ENCODE measurements around the gene DACH2. TPM values are rescaled to one million over a fixed set of nuclear protein-coding genes. Genes with fewer than 3 reads are reported as not detected.

DACH2 gene
- total and polyA plus RNA-seq, 2 donors = 0.18 to 3.9 TPM

GRCh38 chrX:86711531-86712180, 563.4 kb downstream of the DACH2 start:
- no peak overlapping the region for H3K4me3 ChIP-seq (ENCODE audit: low read depth, low read length)
- no peak for DNase-seq (ENCODE audit: extremely low spot score)
- H3K4me1 ChIP-seq (ENCODE audit: insufficient read depth) = no peaks in the 10 kb centered on the region
- no peaks in the 10 kb centered on the region for H3K36me3 ChIP-seq (ENCODE audit: insufficient read depth)
- 86% methylated on average over 5 of the region's 5 CpGs for WGBS
- H3K27ac ChIP-seq (ENCODE audit: low read depth) = no peak overlapping the region

GRCh38 chrX:86714441-86714840, 566.2 kb downstream of the DACH2 start:
- no peak for DNase-seq (ENCODE audit: extremely low spot score)
- Histone ChIP-seq H3K4me1 (ENCODE audit: insufficient read depth) (no peaks in the 10 kb centered on the region), H3K27ac (ENCODE audit: low read depth) (no peak overlapping the region), H3K36me3 (ENCODE audit: insufficient read depth) (no peaks in the 10 kb centered on the region), H3K4me3 (ENCODE audit: low read depth, low read length) (no peak overlapping the region)
- 70% methylated on average over 1 of the region's 1 CpG for WGBS

GRCh38 chrX:86724277-86724676, 576.0 kb downstream of the DACH2 start:
- Histone ChIP-seq H3K36me3 (ENCODE audit: insufficient read depth) (no peaks in the 10 kb centered on the region), H3K4me1 (ENCODE audit: insufficient read depth) (no peaks in the 10 kb centered on the region), H3K4me3 (ENCODE audit: low read depth, low read length) (no peak overlapping the region), H3K27ac (ENCODE audit: low read depth) (no peak overlapping the region)
- no peak for DNase-seq (ENCODE audit: extremely low spot score)
- WGBS = 76% methylated on average over 3 of the region's 3 CpGs

GRCh38 chrX:86747091-86747490, 598.8 kb downstream of the DACH2 start:
- 85% methylated on average over 3 of the region's 3 CpGs for WGBS
- H3K4me1 ChIP-seq (ENCODE audit: insufficient read depth) = no peaks in the 10 kb centered on the region
- no peaks in the 10 kb centered on the region for H3K36me3 ChIP-seq (ENCODE audit: insufficient read depth)
- no peak overlapping the region for H3K4me3 ChIP-seq (ENCODE audit: low read depth, low read length)
- DNase-seq (ENCODE audit: extremely low spot score) = no peak
- H3K27ac ChIP-seq (ENCODE audit: low read depth) = no peak overlapping the region

GRCh38 chrX:86805241-86805640, 657.0 kb downstream of the DACH2 start:
- no peak for DNase-seq (ENCODE audit: extremely low spot score)
- Histone ChIP-seq H3K36me3 (ENCODE audit: insufficient read depth) (no peaks in the 10 kb centered on the region), H3K27ac (ENCODE audit: low read depth) (no peak overlapping the region), H3K4me1 (ENCODE audit: insufficient read depth) (no peaks in the 10 kb centered on the region), H3K4me3 (ENCODE audit: low read depth, low read length) (no peak overlapping the region)
- WGBS = 77% methylated on average over 2 of the region's 2 CpGs

- no peaks in the 10 kb centered on the region for H3K4me1 ChIP-seq (ENCODE audit: insufficient read depth)
- no peak overlapping the region for H3K4me3 ChIP-seq (ENCODE audit: low read depth, low read length)
- H3K36me3 ChIP-seq (ENCODE audit: insufficient read depth) = no peaks in the 10 kb centered on the region
- DNase-seq (ENCODE audit: extremely low spot score) = no peak
- H3K27ac ChIP-seq (ENCODE audit: low read depth) = no peak overlapping the region
- WGBS = 56% methylated on average over 2 of the region's 2 CpGs
These were observed 658.5 kb downstream of the DACH2 start for GRCh38 chrX:86806786-86807185.

GRCh38 chrX:86809651-86810050, 661.4 kb downstream of the DACH2 start:
- no peak overlapping the region for H3K27ac ChIP-seq (ENCODE audit: low read depth)
- 56% methylated on average over 2 of the region's 2 CpGs for WGBS
- no peak for DNase-seq (ENCODE audit: extremely low spot score)
- H3K36me3 ChIP-seq (ENCODE audit: insufficient read depth) = no peaks in the 10 kb centered on the region
- no peaks in the 10 kb centered on the region for H3K4me1 ChIP-seq (ENCODE audit: insufficient read depth)
- no peak overlapping the region for H3K4me3 ChIP-seq (ENCODE audit: low read depth, low read length)

GRCh38 chrX:86829786-86830185, 681.5 kb downstream of the DACH2 start:
- H3K27ac ChIP-seq (ENCODE audit: low read depth) = no peak overlapping the region
- no peak for DNase-seq (ENCODE audit: extremely low spot score)
- H3K4me3 ChIP-seq (ENCODE audit: low read depth, low read length) = no peak overlapping the region
- H3K4me1 ChIP-seq (ENCODE audit: insufficient read depth) = no peaks in the 10 kb centered on the region
- WGBS = 41% methylated on average over 2 of the region's 2 CpGs
- no peaks in the 10 kb centered on the region for H3K36me3 ChIP-seq (ENCODE audit: insufficient read depth)

GRCh38 chrX:86830685-86831084, 682.4 kb downstream of the DACH2 start:
- no peak overlapping the region for H3K4me3 ChIP-seq (ENCODE audit: low read depth, low read length)
- no peaks in the 10 kb centered on the region for H3K36me3 ChIP-seq (ENCODE audit: insufficient read depth)
- H3K4me1 ChIP-seq (ENCODE audit: insufficient read depth) = no peaks in the 10 kb centered on the region
- no peak overlapping the region for H3K27ac ChIP-seq (ENCODE audit: low read depth)
- no peak for DNase-seq (ENCODE audit: extremely low spot score)

GRCh38 chrX:86845101-86845500, 696.9 kb downstream of the DACH2 start:
- WGBS = 52% methylated on average over 3 of the region's 3 CpGs
- Histone ChIP-seq H3K36me3 (ENCODE audit: insufficient read depth) (no peaks in the 10 kb centered on the region), H3K4me3 (ENCODE audit: low read depth, low read length) (no peak overlapping the region), H3K27ac (ENCODE audit: low read depth) (no peak overlapping the region), H3K4me1 (ENCODE audit: insufficient read depth) (no peaks in the 10 kb centered on the region)
- DNase-seq (ENCODE audit: extremely low spot score) = no peak

Small RNA genes within 50 kb of the gene (small RNA-seq; reads per million reads assigned to genes)
- gene FCF1P9 (not detected), gene RF00026 (not detected)

Other genes starting within 250 kb of the DACH2 start
- gene CHM, start 100.9 kb upstream of the DACH2 start, total RNA-seq = 49.3 TPM
- gene CHM, start 100.9 kb upstream of the DACH2 start, polyA plus RNA-seq = 12.2 TPM